Mesenchymal stem cell (in vitro differentiated cells and primary cell): ENCODE data around the gene EMC8.

ENCODE experiments used
- DNase-seq: peaks from one replicate; pipeline ENCODE4 v3.0.0-alpha.2; 2013
- H2AFZ ChIP-seq: one replicate; pipeline ENCODE4 v1.6.1; 2013; ENCODE audit warnings: low read depth, mild to moderate bottlenecking, control low read depth, inconsistent platforms, low read length, moderate library complexity
- H2AK5ac ChIP-seq: 2 replicates; pipeline ENCODE4 v1.6.1; 2013; ENCODE audit warnings: low read length, moderate library complexity, mild to moderate bottlenecking, inconsistent platforms; ENCODE audit not compliant: severe bottlenecking
- H2BK120ac ChIP-seq: one replicate; pipeline ENCODE4 v1.6.1; 2013; ENCODE audit warnings: low read depth, mild to moderate bottlenecking, inconsistent platforms, low read length, moderate library complexity
- H2BK12ac ChIP-seq, 2 experiments: one replicate each; pipeline ENCODE4 v1.6.1; 2013; ENCODE audit warnings: inconsistent platforms in 2 of 2, low read length in 2 of 2, mild to moderate bottlenecking in 2 of 2, moderate library complexity in 2 of 2, control low read depth in 1 of 2
- H2BK15ac ChIP-seq: one replicate; pipeline ENCODE4 v1.6.1; 2013; ENCODE audit warnings: mild to moderate bottlenecking, low read depth, inconsistent platforms; ENCODE audit not compliant: poor library complexity, severe bottlenecking
- H2BK5ac ChIP-seq: 2 replicates; pipeline ENCODE4 v1.6.1; 2013; ENCODE audit warnings: low read depth, mild to moderate bottlenecking, low read length, control low read depth, inconsistent platforms; ENCODE audit not compliant: poor library complexity, severe bottlenecking
- H3K14ac ChIP-seq, 2 experiments: one replicate each; pipeline ENCODE4 v1.6.1; 2013; ENCODE audit warnings: inconsistent platforms in 2 of 2, low read length in 2 of 2, control low read depth in 1 of 2, mild to moderate bottlenecking in 1 of 2, moderate library complexity in 1 of 2
- H3K18ac ChIP-seq, 2 experiments: one replicate each; pipeline ENCODE4 v1.6.1; 2013; ENCODE audit warnings: inconsistent platforms in 2 of 2, low read length in 2 of 2, control low read depth in 1 of 2, low read depth in 1 of 2, mild to moderate bottlenecking in 1 of 2
- H3K23ac ChIP-seq, 2 experiments: one replicate each; pipeline ENCODE4 v1.6.1; 2013; ENCODE audit warnings: inconsistent platforms in 2 of 2, low read length in 2 of 2, mild to moderate bottlenecking in 2 of 2, moderate library complexity in 2 of 2, control low read depth in 1 of 2
- H3K27ac ChIP-seq: 2 replicates; pipeline ENCODE4 v1.5.1; 2013; ENCODE audit warnings: mild to moderate bottlenecking, moderate library complexity, low read length, control low read depth, inconsistent platforms; ENCODE audit not compliant: poor library complexity, severe bottlenecking
- H3K27me3 ChIP-seq, 2 experiments: 2 replicates each; pipeline versions ENCODE4 v1.6.1 to v1.7.0; 2013; ENCODE audit warnings: low read length in 2 of 2, mild to moderate bottlenecking in 2 of 2, moderate library complexity in 2 of 2, control low read depth in 1 of 2, inconsistent platforms in 1 of 2; ENCODE audit not compliant: control insufficient read depth in 1 of 2, insufficient read depth in 1 of 2
- H3K36me3 ChIP-seq, 2 experiments: 2 replicates each; pipeline versions ENCODE4 v1.6.1 to v1.7.0; 2013; ENCODE audit warnings: low read length in 2 of 2, control low read depth in 1 of 2, inconsistent platforms in 1 of 2, low read depth in 1 of 2, mild to moderate bottlenecking in 1 of 2; ENCODE audit not compliant: insufficient read depth in 2 of 2, control insufficient read depth in 1 of 2
- H3K4ac ChIP-seq, 2 experiments: one replicate each; pipeline ENCODE4 v1.6.1; 2013; ENCODE audit warnings: inconsistent platforms in 2 of 2, low read length in 2 of 2, mild to moderate bottlenecking in 2 of 2, moderate library complexity in 2 of 2, control low read depth in 1 of 2, low read depth in 1 of 2
- H3K4me1 ChIP-seq: 2 replicates; pipeline ENCODE4 v1.6.1; 2013; ENCODE audit warnings: low read depth, low read length, control low read depth; ENCODE audit not compliant: control insufficient read depth, insufficient read depth
- H3K4me2 ChIP-seq: 2 replicates; pipeline ENCODE4 v1.6.1; 2013; ENCODE audit warnings: low read length, mild to moderate bottlenecking, inconsistent platforms; ENCODE audit not compliant: poor library complexity, severe bottlenecking
- H3K4me3 ChIP-seq, 2 experiments: 2 replicates each; pipeline versions ENCODE4 v1.5.1 to v1.7.0; 2013; ENCODE audit warnings: low read length in 2 of 2, mild to moderate bottlenecking in 2 of 2, control low read depth in 1 of 2, low read depth in 1 of 2; ENCODE audit not compliant: insufficient read depth in 1 of 2
- H3K79me1 ChIP-seq: replicated peaks from 2 replicates; pipeline ENCODE4 v1.6.1; 2013; ENCODE audit warnings: mild to moderate bottlenecking, control low read depth, low read length, inconsistent platforms; ENCODE audit not compliant: poor library complexity, severe bottlenecking
- H3K9ac ChIP-seq: 2 replicates; pipeline ENCODE4 v1.7.0; 2013; ENCODE audit warnings: mild to moderate bottlenecking, low read length, moderate library complexity
- H3K9me3 ChIP-seq: 2 replicates; pipeline ENCODE4 v1.7.0; 2013; ENCODE audit warnings: mild to moderate bottlenecking, low read length; ENCODE audit not compliant: control insufficient read depth
- H4K8ac ChIP-seq: one replicate; pipeline ENCODE4 v1.6.1; 2013; ENCODE audit warnings: inconsistent platforms, mild to moderate bottlenecking, low read length, moderate library complexity
- H4K91ac ChIP-seq: one replicate; pipeline ENCODE4 v1.6.1; 2013; ENCODE audit warnings: mild to moderate bottlenecking, low read length, inconsistent platforms
- WGBS: methylation state at CpG from one replicate; pipeline ENCODE4 v1.1.7; 2013; ENCODE audit warnings: mixed read lengths; 5-methylcytosine and 5-hydroxymethylcytosine counted together

EMC8 gene

DNA sequence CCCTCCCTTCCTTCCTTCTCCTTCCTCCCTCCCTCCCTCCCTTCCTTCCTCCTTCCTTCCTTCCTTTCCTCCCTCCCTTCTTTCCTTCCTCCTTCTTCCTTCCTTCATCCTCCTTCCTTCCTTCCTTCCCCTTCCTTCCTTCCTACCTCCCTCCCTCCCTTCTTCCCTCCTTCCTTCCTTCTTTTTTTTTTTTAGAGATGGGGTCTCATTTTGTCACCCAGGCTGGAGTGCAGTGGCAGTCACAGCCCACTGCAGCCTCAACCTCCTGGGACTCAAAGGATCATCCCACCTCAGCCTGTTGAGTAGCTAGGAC is 44.8 kb upstream of the EMC8 start:
- Histone ChIP-seq H3K14ac (no peak overlapping the region), H4K91ac (no peak overlapping the region), H3K4me2 (no peak overlapping the region), H3K4me1 (no peaks in the 10 kb centered on the region), H3K27me3 (peaks cover 4 to 45% of the 10 kb centered on the region in 2 experiments), H2BK12ac (no peak overlapping the region), H3K4me3 (no peak overlapping the region), H2BK5ac (no peak overlapping the region), H2AK5ac (no peak overlapping the region), H4K8ac (no peak overlapping the region), H3K23ac (no peak overlapping the region), H3K27ac (no peak overlapping the region), H3K9ac (no peak overlapping the region), H2BK120ac (no peak overlapping the region), H2BK15ac (no peak overlapping the region), H3K9me3 (peaks cover 7% of the 10 kb centered on the region), H2AFZ (no peak overlapping the region), H3K36me3 (no peaks in the 10 kb centered on the region), H3K79me1 (no peaks in the 10 kb centered on the region), H3K4ac (no peak overlapping the region), H3K18ac (no peak overlapping the region)
- DNase-seq: no peak

DNA sequence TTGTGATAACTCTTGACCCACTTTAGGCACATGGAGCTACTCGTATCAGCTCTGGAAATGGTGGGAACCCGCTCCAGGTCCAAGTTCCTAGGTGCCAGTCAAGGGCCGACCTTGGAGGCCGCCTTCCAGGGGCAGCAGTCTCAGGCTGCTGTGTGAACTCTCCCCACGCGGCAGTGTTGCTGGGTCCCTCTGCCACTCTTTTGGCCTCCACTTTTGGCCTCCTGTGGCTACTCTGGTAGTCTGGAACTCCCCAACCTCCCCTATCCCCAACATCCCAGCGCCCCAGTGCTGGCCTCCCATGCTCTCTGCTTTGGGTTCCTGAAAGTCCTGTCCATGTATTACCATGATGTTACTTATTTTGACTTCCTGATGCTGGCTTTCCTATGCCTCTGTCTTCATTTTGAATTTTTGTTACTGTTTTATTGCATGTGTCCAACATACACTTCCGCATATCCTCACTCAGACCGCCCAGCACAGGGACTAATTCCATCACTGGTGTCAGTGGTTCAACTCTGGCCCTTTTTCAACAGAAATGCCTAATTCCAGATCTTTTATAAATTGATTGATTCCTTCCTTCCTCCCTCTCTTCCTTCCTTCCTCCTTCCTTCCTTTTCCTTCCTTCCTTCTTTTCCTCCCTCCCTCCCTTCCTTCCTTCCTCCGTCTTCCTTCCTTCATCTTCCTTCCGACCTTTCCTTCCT is 44.3 kb upstream of the EMC8 start:
- no peaks in the 10 kb centered on the region for H3K36me3 ChIP-seq

DNA sequence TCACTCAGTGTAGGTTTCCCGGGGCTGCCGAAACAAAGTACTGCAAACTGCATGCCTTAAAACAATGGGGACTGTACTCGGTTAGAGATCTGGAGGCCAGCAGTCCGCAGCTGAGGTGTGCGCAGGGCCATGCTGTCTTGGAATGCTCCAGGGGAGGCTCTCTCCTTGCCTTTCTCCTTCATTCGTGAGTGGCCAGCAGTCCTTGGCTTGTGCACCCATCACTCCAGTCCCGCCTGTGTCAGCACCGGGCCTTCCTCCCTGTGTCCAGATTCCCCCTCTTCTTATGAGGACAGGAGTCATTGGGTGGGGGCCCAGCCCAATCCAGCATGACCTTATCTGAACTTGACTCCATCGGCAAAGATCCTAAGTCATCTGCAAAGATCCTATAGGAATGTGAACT is 43.5 kb upstream of the EMC8 start:
- no peak overlapping the region for H2AK5ac ChIP-seq
- WGBS: 93% methylated on average over 9 of the region's 9 CpGs
- H4K91ac ChIP-seq: no peak overlapping the region
- peaks cover 7% of the 10 kb centered on the region for H3K9me3 ChIP-seq
- H3K4ac ChIP-seq: no peak overlapping the region
- no peak overlapping the region for H2BK5ac ChIP-seq
- H2BK12ac ChIP-seq: no peak overlapping the region
- H3K4me1 ChIP-seq: no peaks in the 10 kb centered on the region
- no peak overlapping the region for H3K4me3 ChIP-seq
- H3K27ac ChIP-seq: no peak overlapping the region
- no peak overlapping the region for H3K9ac ChIP-seq
- H3K79me1 ChIP-seq: no peaks in the 10 kb centered on the region
- H2AFZ ChIP-seq: no peak overlapping the region
- no peak overlapping the region for H2BK15ac ChIP-seq
- H2BK120ac ChIP-seq: no peak overlapping the region
- no peak overlapping the region for H4K8ac ChIP-seq
- no peak overlapping the region for H3K14ac ChIP-seq
- no peak for DNase-seq
- H3K36me3 ChIP-seq: no peaks in the 10 kb centered on the region
- no peak overlapping the region for H3K18ac ChIP-seq
- H3K27me3 ChIP-seq: peaks cover 4 to 42% of the 10 kb centered on the region in 2 experiments
- no peak overlapping the region for H3K4me2 ChIP-seq
- no peak overlapping the region for H3K23ac ChIP-seq

More for the DNA sequence above, 44.3 kb upstream of the EMC8 start:
- no peak overlapping the region for H4K8ac ChIP-seq
- no peak overlapping the region for H2BK15ac ChIP-seq
- no peak overlapping the region for H3K4ac ChIP-seq
- no peak overlapping the region for H3K18ac ChIP-seq
- DNase-seq: no peak
- H3K4me1 ChIP-seq: no peaks in the 10 kb centered on the region
- peaks cover 7% of the 10 kb centered on the region for H3K9me3 ChIP-seq
- H3K4me3 ChIP-seq: no peak overlapping the region
- no peak overlapping the region for H2BK120ac ChIP-seq
- H2BK12ac ChIP-seq: no peak overlapping the region
- H2BK5ac ChIP-seq: no peak overlapping the region
- no peak overlapping the region for H4K91ac ChIP-seq
- H3K14ac ChIP-seq: no peak overlapping the region
- no peak overlapping the region for H2AK5ac ChIP-seq
- H2AFZ ChIP-seq: no peak overlapping the region
- H3K27ac ChIP-seq: no peak overlapping the region
- no peaks in the 10 kb centered on the region for H3K79me1 ChIP-seq
- WGBS: 92% methylated on average over 11 of the region's 11 CpGs
- H3K23ac ChIP-seq: no peak overlapping the region
- peaks cover 4 to 42% of the 10 kb centered on the region in 2 experiments for H3K27me3 ChIP-seq
- no peak overlapping the region for H3K4me2 ChIP-seq
- no peak overlapping the region for H3K9ac ChIP-seq

DNA sequence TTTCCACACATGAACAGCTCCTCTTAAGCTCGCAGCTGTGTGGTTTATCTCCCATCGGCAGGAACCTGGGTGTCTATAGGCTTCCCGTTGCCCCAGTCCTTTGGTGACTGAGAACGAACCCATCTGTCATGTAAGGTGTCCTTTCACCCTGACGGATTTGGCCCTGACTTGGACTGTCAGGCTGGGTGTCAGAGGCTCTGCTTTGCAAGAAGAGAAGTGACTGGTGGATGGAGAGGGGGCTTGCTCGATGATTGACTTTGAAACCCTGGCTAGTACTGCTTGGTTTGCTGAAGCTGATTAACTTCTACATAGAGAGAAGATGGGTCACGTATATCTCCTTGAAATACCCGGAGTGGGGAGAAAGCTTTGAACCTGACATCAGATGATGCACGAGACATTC is 43.1 kb upstream of the EMC8 start:
- no peak overlapping the region for H2BK12ac ChIP-seq
- no peak overlapping the region for H3K23ac ChIP-seq
- H2AFZ ChIP-seq: no peak overlapping the region
- no peak overlapping the region for H2AK5ac ChIP-seq
- H3K79me1 ChIP-seq: no peaks in the 10 kb centered on the region
- 82% methylated on average over 9 of the region's 9 CpGs for WGBS
- no peak for DNase-seq
- H4K91ac ChIP-seq: no peak overlapping the region
- no peak overlapping the region for H2BK15ac ChIP-seq
- H3K14ac ChIP-seq: no peak overlapping the region
- H3K18ac ChIP-seq: no peak overlapping the region
- H3K4me1 ChIP-seq: no peaks in the 10 kb centered on the region
- H3K9ac ChIP-seq: no peak overlapping the region
- no peak overlapping the region for H3K4me2 ChIP-seq
- H2BK120ac ChIP-seq: no peak overlapping the region
- H3K4ac ChIP-seq: no peak overlapping the region
- H3K9me3 ChIP-seq: peaks cover 7% of the 10 kb centered on the region
- peaks cover 4 to 42% of the 10 kb centered on the region in 2 experiments for H3K27me3 ChIP-seq
- no peak overlapping the region for H2BK5ac ChIP-seq
- H4K8ac ChIP-seq: no peak overlapping the region
- no peak overlapping the region for H3K4me3 ChIP-seq
- H3K27ac ChIP-seq: no peak overlapping the region
- H3K36me3 ChIP-seq: no peaks in the 10 kb centered on the region
